Activated CD8-positive, alpha-beta memory T cell treated with anti-CD3 and anti-CD28 coated beads, Interleukin-2, amount 50 U/mL, for 48 hours (primary cell): ENCODE data around the gene ABL2.
A peak's percentile ranks its signal among the peaks of the same experiment; 100 is the strongest.

Experiments used
- DNase-seq: peaks from one replicate; pipeline ENCODE4 v3.0.0-alpha.2; 2020

ABL2 gene

GRCh38 chr1:179127163-179127895, 102.1 kb downstream of the ABL2 start:
- no peak for DNase-seq

DNA sequence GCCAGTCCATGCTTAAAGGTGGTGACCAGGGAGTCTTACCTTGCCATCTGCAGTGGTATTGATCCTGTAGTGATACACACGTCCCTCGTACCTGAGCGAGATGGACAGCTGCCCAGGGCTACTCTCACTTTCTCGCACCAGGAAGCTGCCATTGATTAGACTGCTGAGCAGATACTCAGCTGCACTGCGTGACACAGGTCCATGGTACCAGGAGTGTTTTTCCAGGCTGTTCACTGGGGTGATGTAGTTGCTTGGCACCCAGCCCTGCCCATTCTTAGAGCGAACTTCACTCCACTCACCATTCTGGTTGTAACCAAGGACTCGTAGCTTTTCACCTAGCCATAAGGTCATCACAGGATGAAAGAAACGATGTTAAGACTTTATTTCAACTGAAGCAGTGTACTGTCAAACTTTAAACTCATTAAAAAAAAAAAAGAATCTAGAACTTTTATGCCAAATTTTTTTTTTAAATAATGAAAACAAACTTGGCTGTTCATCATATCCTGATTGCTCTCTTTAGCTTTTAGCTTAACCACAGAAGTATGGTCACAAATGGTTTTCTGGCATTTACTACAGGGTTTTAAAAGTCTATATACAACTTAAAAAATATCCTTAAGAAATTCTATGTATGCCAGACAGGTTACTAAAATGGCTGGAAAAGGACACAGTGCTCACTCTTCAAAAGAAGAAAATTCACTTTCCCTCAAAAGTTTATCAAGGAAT, 103.0 kb downstream of the ABL2 start:
- DNase-seq: no peak

GRCh38 chr1:179124873-179125272, 104.6 kb downstream of the ABL2 start:
- DNase-seq: no peak

DNA sequence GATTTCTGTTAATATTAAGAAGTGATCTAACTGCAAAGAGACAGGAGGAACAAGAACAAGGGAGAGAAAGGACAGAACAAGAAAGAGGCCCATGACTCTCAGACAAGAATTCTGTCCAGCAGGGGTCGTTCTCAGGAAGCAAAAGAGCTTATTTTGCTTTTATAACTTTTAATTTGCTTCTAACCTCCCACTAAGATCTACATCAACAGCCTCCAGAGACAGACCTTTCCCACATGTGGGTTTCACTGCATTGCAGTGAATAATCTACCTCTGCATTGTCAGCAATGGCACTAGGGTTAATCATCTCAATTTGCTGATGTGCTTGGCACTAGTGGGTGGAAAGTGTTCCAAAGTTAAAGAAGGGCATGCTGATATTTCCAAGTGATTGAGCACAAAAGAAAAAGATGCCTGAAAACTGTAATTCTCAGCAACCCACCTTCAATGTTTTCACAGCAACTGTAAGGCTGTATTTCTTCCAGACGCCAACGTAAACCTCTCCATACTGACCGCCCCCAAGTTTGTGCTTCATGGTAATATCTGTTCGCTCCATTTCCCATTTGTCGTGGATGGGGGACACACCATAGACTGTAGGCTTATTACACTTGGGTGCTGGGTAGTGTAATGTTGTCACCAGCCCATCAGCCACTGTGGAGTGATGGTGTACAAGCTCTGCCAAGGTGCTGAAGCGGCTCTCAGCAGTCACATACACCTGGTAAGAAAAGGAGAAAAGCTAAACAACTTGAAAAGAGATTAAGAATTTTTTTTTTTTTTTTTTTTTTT, 108.1 kb downstream of the ABL2 start:
- no peak for DNase-seq

- DNase-seq: no peak
Measured at GRCh38 chr1:179120736-179121135, 108.7 kb downstream of the ABL2 start.

DNA sequence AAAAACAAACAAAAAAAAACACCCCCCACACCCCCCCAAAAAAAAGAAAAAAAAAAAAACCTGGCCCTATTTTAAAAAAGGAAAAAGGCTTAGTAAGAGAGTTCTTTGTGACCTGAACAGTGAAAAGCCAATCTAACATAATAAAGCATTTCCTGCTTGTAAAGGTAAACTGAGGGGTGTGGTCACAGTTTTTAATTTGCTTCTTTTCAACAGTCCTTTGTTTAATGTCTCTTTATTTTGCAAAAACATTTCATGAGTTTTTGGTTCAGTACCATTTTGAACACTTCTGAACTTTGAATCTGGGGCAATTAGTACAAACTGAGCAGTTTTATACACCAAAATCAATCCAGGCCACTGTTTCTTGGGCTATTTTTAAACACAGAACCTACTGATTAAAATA, 110.0 kb downstream of the ABL2 start:
- DNase-seq: no peak

DNA sequence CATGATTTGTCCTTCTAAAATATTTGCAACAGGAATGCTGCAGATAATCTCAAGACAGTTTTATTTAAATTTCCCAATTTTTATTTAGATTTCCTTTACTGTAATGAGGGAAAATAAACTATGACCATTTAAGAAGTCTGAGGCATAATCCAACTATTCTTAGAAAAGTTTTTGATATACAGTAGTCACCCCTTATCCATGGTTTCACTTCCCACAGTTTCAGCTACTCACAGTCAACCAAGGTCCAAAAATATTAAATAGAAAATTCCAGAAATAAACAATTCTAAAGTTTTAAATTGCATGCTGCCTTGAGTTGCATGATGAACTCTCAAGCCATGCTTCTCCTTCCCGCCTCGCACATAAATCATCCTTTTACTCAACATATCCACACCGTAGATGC, 114.3 kb downstream of the ABL2 start:
- no peak for DNase-seq

GRCh38 chr1:179108644-179109043, 120.8 kb downstream of the ABL2 start:
- no peak for DNase-seq

DNA sequence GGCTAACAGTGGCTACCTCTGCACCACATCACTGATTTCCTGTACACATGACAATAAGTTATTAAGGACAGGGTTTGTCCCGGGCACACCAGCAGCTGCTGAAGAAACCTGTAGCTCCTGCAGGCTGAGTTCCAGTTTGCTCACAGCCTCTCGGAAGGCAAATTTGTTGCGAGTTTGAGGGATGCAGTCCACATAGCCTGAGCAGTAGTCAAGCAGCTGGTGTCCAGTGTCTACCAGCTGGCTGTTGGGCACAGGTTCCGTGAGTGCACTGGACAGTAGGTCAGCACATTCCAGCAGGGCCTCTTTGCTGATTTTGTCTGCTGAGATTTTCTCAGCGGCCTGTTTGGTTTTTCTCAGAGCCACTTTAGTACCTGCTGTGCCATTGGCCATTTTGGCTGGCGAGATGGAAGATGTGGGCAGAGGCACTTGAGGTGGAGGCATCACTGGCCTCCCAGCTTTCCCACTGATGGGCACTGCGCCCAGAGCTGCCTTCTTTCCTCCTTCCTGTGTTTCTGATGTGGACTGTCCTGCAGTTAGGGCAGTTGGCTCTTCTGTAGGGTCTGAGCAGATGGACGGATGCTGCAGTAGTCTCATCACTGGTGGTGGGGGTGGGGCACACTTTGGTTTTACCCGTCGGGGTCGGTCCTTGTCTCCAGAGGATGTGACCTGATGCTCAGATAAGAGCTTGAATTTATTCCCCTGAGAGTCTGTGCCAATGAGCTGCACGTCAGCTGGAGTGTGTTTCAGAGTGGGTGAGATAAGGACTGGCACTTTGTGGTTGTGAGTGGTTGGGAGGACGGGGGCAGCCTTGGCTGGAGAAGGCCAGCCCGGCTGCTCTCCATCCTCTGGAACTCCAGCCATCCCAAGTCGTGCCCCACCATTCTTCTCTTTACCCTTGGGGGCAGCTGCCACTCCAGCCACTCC, 121.5 kb downstream of the ABL2 start:
- no peak for DNase-seq

- DNase-seq: no peak
Measured at GRCh38 chr1:179105393-179105792, 124.1 kb downstream of the ABL2 start.

DNA sequence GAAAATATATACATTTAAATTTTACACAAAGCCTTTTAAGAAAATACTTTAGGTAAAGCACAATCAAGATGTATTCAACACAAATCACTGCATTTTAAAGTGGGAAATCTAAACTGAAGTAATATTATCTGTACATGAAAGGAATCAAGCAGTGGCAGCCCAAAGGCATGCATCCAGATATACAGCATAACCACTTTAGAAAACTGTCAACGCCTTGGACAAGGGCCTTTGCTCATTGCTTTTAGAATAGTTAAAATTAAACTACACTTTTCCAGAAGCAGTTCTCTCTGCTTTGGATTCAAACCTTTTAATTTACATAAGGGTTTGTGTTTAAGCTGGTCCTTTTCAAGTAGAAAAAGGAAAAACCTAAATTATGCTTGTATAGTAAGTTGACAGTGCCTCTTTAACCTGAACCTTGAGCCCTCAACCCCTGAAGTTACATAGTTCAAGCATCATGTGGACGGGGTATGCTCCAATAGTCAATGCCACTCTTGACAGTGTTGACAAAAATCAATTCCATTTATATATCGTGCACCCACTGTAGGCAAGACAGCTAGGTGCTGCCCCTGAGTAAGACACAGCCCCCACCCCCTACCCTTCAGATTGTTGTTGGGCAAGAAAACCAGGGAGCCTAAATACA, 124.7 kb downstream of the ABL2 start:
- DNase-seq: no peak

- no peak for DNase-seq
Measured at GRCh38 chr1:179103999-179104398, 125.5 kb downstream of the ABL2 start.

DNA sequence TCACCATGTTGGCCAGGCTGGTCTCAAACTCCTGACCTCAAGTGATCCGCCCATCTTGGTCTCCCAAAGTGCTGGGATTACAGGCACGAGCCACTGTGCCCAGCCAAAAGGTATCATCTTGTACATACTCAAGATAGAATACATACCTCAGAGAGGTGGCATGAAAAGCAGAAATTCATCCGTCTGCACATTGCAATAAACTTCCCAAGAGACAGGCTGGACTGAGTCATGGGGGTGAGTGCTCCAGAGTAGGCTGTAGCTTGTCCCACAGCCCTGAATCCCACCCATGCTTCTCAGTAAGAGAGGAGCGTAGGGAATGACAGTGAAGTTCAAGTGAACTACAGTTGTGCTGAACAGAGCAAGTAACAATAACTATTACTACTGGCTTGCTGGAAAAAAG, 127.9 kb downstream of the ABL2 start:
- no peak for DNase-seq

- DNase-seq: peak; percentile 25
Measured at GRCh38 chr1:179099891-179100290, 129.6 kb downstream of the ABL2 start.

DNA sequence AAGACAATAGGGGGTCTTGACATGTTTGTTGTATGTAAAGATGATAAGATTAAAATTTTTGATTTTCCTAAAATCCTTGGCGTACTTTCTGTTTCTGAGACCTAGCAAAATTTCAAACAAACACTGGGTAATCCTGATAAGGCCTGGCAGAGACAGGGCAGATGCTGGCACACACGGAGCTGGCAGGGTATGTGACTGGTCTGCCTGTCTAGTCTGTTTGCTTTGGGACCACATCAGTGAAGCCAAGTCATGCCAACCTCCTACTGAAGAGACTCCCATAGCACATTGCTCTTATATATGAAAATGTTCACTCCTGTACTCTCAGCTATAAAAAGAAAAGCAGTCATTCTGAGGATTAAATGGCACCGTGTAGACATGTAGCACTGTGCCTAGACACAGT, 133.6 kb downstream of the ABL2 start:
- no peak for DNase-seq

- no peak for DNase-seq
Measured at GRCh38 chr1:179095377-179095776, 134.1 kb downstream of the ABL2 start.

DNA sequence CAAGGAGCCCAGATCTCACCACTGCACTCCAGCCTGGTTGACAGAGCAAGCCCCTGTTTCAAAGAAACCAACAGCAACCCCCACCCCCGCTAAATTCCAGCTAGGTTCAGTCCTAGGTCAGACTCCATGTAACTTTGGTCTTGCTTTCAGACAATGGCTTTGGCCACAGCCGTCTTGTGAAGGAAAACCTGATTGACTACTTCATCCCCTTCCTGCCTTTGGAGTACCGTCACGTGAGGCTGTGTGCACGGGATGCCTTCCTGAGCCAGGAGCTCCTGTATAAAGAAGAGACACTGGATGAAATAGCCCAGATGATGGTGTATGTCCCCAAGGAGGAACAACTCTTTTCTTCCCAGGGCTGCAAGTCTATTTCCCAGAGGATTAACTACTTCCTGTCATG, 134.7 kb downstream of the ABL2 start:
- DNase-seq: no peak

- no peak for DNase-seq
Measured at GRCh38 chr1:179092896-179093461, 136.5 kb downstream of the ABL2 start.

DNA sequence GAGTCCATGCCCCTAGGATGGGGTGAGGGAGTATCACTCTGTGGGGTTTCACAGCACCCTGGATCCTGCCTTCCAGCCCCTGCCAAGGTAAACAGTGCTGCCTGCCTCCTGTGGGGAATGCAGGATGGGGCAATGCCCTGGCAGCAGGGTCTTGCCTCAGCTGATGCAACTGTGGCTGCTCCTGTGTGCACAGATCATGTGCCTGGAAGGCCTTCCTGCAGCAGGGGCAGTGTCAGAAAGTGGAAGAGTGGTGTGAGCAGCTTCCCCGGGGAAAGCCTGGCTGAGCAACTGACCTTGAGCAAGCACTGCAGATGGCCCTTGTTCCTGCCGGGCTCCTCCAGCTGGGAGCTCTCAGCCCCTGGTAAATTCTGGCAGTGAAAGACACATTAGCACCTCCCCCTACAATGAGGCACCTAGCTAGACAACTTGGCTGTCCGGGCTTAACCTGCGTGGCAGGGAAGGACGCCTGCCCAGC, 137.7 kb downstream of the ABL2 start:
- no peak for DNase-seq

DNA sequence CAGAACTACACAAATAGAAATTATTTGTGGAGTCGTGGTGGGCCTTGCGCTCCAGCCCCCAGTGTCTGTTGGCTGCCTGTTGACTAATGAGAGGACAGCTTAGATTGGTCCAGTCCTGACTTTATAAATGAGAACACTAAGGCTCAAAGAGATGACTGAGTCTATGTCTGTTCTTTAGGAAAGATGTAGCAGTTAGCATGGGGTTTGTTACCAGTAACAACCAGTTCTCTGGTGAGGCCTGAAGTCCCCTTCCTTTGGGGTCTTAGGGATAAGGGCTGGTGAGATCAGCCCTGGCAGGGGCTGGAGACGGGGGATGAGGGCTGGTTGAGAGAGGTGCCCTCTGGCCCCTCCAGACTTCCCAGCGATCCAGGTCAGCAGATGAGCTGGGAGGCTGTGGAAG, 138.6 kb downstream of the ABL2 start:
- DNase-seq: no peak

DNA sequence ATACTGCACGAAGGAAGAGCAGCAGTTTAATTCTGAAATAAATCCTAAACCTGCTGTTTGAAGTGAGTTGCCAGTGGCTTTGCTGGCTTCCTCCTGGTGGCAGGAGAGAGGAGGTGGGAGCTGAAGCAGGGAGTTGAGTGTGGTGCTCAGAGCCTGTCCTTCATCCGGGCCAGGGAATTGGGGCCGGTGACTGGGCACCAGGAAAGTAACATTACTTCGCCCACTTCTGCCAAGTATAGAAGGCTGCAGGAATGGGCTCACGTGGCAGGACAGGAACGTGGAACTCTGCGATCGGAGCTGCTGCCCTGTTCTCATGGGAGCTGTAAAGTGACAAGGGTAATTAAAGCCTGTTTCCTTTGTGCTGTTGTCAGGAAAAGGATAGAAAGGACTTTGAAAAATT, 139.0 kb downstream of the ABL2 start:
- DNase-seq: no peak
